DND-41 (cell line): Measurements from ENCODE around the gene CCRL2.
A peak's percentile ranks its signal among the peaks of the same experiment; 100 is the strongest.

Source experiments
- ATAC-seq: fragments of 200-7000 bp; cut with Tn5 transposase; 3 replicates; pipeline ENCODE4 v1.9.1; 2021; ENCODE audit warnings: low read depth; ENCODE audit not compliant: insufficient read depth
- DNase-seq: peaks from one replicate; pipeline ENCODE4 v3.0.0-alpha.2; 2020
- H2AFZ ChIP-seq: 2 replicates; pipeline ENCODE4 v1.6.0; 2012; ENCODE audit warnings: low read depth, low read length
- H3K27ac ChIP-seq: 2 replicates; pipeline ENCODE4 v1.5.1; 2012; ENCODE audit warnings: low read length, inconsistent platforms
- H3K27me3 ChIP-seq: fragments of 200-600 bp; sonication (generic); 2 replicates; pipeline ENCODE4 v1.6.0; 2012; ENCODE audit warnings: low read length, mild to moderate bottlenecking, inconsistent platforms; ENCODE audit not compliant: insufficient read depth, poor library complexity
- H3K36me3 ChIP-seq: 2 replicates; pipeline ENCODE4 v1.5.1; 2012; ENCODE audit warnings: low read length, inconsistent platforms; ENCODE audit not compliant: insufficient read depth
- H3K4me1 ChIP-seq: 2 replicates; pipeline ENCODE4 v1.5.1; 2012; ENCODE audit warnings: mild to moderate bottlenecking, low read length; ENCODE audit not compliant: insufficient read depth
- H3K4me2 ChIP-seq: 2 replicates; pipeline ENCODE4 v1.6.0; 2012; ENCODE audit warnings: mild to moderate bottlenecking, moderate library complexity, low read length, inconsistent platforms; ENCODE audit not compliant: insufficient read depth
- H3K4me3 ChIP-seq, 2 experiments: fragments of 200-600 bp in 1 of 2; shearing (Covaris generic) in 1 of 2; 2 replicates each; pipeline ENCODE4 v1.5.1; 2012 to 2016; ENCODE audit warnings: inconsistent platforms in 2 of 2, low read length in 2 of 2, mild to moderate bottlenecking in 2 of 2, low read depth in 1 of 2, moderate library complexity in 1 of 2
- H3K79me2 ChIP-seq: 2 replicates; pipeline ENCODE4 v1.6.0; 2012; ENCODE audit warnings: low read length, inconsistent platforms; ENCODE audit not compliant: insufficient read depth
- H3K9ac ChIP-seq: 2 replicates; pipeline ENCODE4 v1.6.0; 2012; ENCODE audit warnings: low read depth, mild to moderate bottlenecking, inconsistent platforms, low read length, moderate library complexity
- H3K9me3 ChIP-seq: 2 replicates; pipeline ENCODE4 v1.5.1; 2012; ENCODE audit warnings: low read length, moderate library complexity, mild to moderate bottlenecking, inconsistent platforms; ENCODE audit not compliant: insufficient read depth, severe bottlenecking
- H4K20me1 ChIP-seq: 2 replicates; pipeline ENCODE4 v1.6.0; 2012; ENCODE audit warnings: low read length; ENCODE audit not compliant: insufficient read depth
- EZH2 ChIP-seq: IDR thresholded peaks from 3 replicates; pipeline ENCODE4 v1.6.1; 2012; ENCODE audit warnings: borderline replicate concordance, low read depth, mild to moderate bottlenecking, moderate library complexity, low read length, inconsistent platforms; ENCODE audit not compliant: severe bottlenecking
- TF ChIP-seq, protein P1 (sequence below): IDR thresholded peaks from 2 replicates; pipeline ENCODE4 v1.5.1; 2012; ENCODE audit warnings: borderline replicate concordance, low read length, moderate library complexity, mild to moderate bottlenecking; ENCODE audit not compliant: poor library complexity, severe bottlenecking; ENCODE audit errors: extremely low read depth

The CCRL2 gene

DNA sequence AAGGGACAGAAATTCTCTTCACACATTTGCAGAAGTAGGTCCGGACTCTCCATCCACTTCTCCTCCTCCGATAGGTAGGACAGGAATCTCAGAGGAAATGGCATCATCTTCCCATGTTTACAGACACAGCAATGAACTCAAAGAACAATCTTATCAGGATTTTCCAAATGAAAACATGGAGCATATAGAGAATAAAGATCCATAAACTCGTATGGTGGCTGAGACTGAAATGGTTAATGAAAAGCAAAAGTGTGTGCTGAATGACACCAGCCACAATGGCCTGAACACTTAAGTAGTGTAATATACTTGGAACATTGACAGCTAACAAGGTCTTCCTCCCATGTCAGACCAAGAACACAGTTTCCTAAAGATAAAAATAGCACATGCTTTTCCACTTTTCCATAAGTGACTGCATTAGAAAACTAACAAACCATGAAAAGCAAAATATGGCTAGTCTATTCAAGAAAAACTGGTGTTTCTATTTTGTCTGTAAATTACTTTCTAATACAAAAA lies 5.8 kb downstream of the CCRL2 start:
- Histone ChIP-seq H2AFZ (no peak overlapping the region), H3K4me1 (peaks cover 44% of the 10 kb centered on the region), H3K9ac (no peak overlapping the region), H3K4me3 (no peak overlapping the region), H3K27ac (no peak overlapping the region), H3K79me2 (no peaks in the 10 kb centered on the region), H3K4me2 (no peak overlapping the region), H3K36me3 (no peaks in the 10 kb centered on the region), H4K20me1 (no peaks in the 10 kb centered on the region), H3K9me3 (no peaks in the 10 kb centered on the region), H3K27me3 (no peaks in the 10 kb centered on the region)
- TF ChIP-seq, protein P1, sequence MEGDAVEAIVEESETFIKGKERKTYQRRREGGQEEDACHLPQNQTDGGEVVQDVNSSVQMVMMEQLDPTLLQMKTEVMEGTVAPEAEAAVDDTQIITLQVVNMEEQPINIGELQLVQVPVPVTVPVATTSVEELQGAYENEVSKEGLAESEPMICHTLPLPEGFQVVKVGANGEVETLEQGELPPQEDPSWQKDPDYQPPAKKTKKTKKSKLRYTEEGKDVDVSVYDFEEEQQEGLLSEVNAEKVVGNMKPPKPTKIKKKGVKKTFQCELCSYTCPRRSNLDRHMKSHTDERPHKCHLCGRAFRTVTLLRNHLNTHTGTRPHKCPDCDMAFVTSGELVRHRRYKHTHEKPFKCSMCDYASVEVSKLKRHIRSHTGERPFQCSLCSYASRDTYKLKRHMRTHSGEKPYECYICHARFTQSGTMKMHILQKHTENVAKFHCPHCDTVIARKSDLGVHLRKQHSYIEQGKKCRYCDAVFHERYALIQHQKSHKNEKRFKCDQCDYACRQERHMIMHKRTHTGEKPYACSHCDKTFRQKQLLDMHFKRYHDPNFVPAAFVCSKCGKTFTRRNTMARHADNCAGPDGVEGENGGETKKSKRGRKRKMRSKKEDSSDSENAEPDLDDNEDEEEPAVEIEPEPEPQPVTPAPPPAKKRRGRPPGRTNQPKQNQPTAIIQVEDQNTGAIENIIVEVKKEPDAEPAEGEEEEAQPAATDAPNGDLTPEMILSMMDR = no peak
- TF ChIP-seq EZH2 = no peak
- no peak for ATAC-seq
- no peak for DNase-seq

DNA sequence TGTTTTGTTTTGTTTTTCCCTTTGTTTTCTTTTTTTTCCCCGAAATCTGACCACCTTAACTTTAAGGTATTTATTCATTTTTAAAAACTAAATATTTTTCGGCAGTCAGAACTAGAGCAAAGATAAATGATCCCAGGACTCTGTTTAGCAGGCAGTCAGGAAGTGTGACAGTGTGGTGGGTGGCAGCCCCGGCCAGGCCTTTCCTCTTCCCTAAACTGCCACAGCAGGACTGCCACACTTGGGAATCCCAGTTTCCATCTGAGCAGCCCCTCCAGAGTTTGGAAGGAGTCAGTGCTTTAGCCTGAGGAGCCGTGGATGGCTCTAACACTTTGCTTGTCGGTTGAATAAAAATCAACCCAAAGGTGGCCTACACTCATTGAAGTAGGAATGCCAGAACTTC lies 6.9 kb downstream of the CCRL2 start:
- no peaks in the 10 kb centered on the region for H3K36me3 ChIP-seq
- no peaks in the 10 kb centered on the region for H3K79me2 ChIP-seq
- H4K20me1 ChIP-seq = no peaks in the 10 kb centered on the region
- TF ChIP-seq, protein P1 = no peak
- TF ChIP-seq EZH2 = no peak
- H3K9ac ChIP-seq = no peak overlapping the region
- no peak overlapping the region for H3K27ac ChIP-seq
- H3K27me3 ChIP-seq = no peaks in the 10 kb centered on the region
- ATAC-seq = no peak
- H3K9me3 ChIP-seq = no peaks in the 10 kb centered on the region
- H3K4me1 ChIP-seq = peaks cover 33% of the 10 kb centered on the region
- H3K4me3 ChIP-seq = no peak overlapping the region
- no peak overlapping the region for H2AFZ ChIP-seq
- H3K4me2 ChIP-seq = no peak overlapping the region
- no peak for DNase-seq

DNA sequence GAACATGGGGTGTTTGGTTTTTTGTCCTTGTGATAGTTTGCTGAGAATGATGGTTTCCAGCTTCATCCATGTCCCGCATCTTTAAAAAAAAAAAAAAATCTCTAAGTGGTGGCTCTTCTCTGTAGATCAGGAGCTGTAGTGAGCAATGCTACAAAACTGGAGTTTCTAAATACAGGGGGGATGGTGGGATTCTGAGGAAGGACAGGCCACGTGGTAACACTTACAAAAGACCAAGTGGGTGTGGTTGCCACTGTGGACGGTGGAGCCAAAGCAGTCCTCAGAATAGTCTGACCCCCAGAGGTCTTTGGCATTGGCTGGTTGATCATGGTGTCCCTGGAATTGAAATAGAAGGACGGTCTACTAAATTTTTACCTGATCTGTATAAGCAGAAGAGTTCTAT lies 7.7 kb downstream of the CCRL2 start:
- H3K4me2 ChIP-seq = no peak overlapping the region
- no peak overlapping the region for H3K4me3 ChIP-seq
- no peaks in the 10 kb centered on the region for H4K20me1 ChIP-seq
- no peak overlapping the region for H2AFZ ChIP-seq
- ATAC-seq (no peak), DNase-seq (no peak)
- H3K79me2 ChIP-seq = no peaks in the 10 kb centered on the region
- H3K9me3 ChIP-seq = no peaks in the 10 kb centered on the region
- no peak overlapping the region for H3K27ac ChIP-seq
- no peak overlapping the region for H3K9ac ChIP-seq
- peaks cover 25% of the 10 kb centered on the region for H3K4me1 ChIP-seq
- H3K27me3 ChIP-seq = no peaks in the 10 kb centered on the region
- H3K36me3 ChIP-seq = no peaks in the 10 kb centered on the region
- TF ChIP-seq, protein P1 = no peak
- TF ChIP-seq EZH2 = no peak

- no peaks in the 10 kb centered on the region for H3K36me3 ChIP-seq
- no peak for DNase-seq
- H3K9ac ChIP-seq = no peak overlapping the region
- peak overlapping the region; percentile 49 for H3K27ac ChIP-seq
- no peak overlapping the region for H3K4me2 ChIP-seq
- H3K4me1 ChIP-seq = peaks cover 19% of the 10 kb centered on the region
- peak; percentile 50 for ATAC-seq
- no peaks in the 10 kb centered on the region for H3K27me3 ChIP-seq
- H3K79me2 ChIP-seq = no peaks in the 10 kb centered on the region
- no peak overlapping the region for H2AFZ ChIP-seq
- TF ChIP-seq, protein P1 = no peak
- no peak for TF ChIP-seq EZH2
- H4K20me1 ChIP-seq = no peaks in the 10 kb centered on the region
- no peaks in the 10 kb centered on the region for H3K9me3 ChIP-seq
- no peak overlapping the region for H3K4me3 ChIP-seq
Measured at GRCh38 chr3:46416125-46416810, 9.2 kb downstream of the CCRL2 start.
